Hepatocyte (in vitro differentiated cells): ENCODE results near the gene TTC8.

Experiments used
- CTCF ChIP-seq: fragments of 200-600 bp; sonication (generic); IDR thresholded peaks from 2 replicates; pipeline ENCODE4 v1.5.1; 2016; ENCODE audit warnings: antibody characterized with exemption, mild to moderate bottlenecking; ENCODE audit not compliant: poor library complexity
- EZH2 ChIP-seq: fragments of 200-600 bp; sonication (generic); IDR thresholded peaks from 2 replicates; pipeline ENCODE4 v1.6.1; 2016; ENCODE audit warnings: antibody characterized with exemption, mild to moderate bottlenecking, borderline replicate concordance

DNA sequence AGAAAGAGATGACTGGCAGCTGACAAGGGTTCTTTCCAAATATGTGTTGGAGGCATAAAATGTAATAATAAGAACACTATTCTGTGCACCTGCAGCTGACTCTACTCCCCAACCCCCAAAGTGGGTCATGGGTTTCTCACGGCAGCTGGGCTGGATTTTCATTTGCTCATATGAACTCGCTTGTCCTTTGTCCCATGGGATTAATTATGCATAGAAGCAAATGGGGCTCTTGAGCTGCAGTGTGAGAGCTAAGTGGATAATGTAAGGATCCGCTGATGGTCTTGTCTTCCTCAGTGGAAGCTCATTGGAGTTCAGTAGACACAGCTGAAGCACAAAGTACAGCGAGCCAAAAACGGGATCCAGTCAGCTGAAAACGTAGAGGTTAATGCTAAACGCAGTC lies 46.3 kb downstream of the TTC8 start:
- TF ChIP-seq CTCF = no peak
- TF ChIP-seq EZH2 = no peak
